Stimulated activated CD8-positive, alpha-beta memory T cell treated with anti-CD3 and anti-CD28 coated beads, Interleukin-4, amount 100 ng/mL, for 48 hours (primary cell): ENCODE results near the gene RNF222.

Experiments
- DNase-seq: peaks from one replicate; pipeline ENCODE4 v3.0.0-alpha.2; 2020

The RNF222 gene

GRCh38 chr17:8397636-8398035, at the start of gene RNF222:
Gene RNF222, minus strand, starts transcription at chr17:8397827. Its CDS starts 4,366 bp downstream, at chr17:8393461.
- DNase-seq, result no peak

- DNase-seq, result no peak
These were observed 47.9 kb upstream of the RNF222 start for GRCh38 chr17:8445536-8445935.

- DNase-seq, result no peak
These were observed 46.9 kb upstream of the RNF222 start for GRCh38 chr17:8444494-8444893.

- no peak for DNase-seq
These were observed 46.1 kb upstream of the RNF222 start for GRCh38 chr17:8443756-8444155.

GRCh38 chr17:8442310-8442709, 44.7 kb upstream of the RNF222 start:
- no peak for DNase-seq

GRCh38 chr17:8441690-8442089, 44.1 kb upstream of the RNF222 start:
- no peak for DNase-seq

- no peak for DNase-seq
These were observed 42.1 kb upstream of the RNF222 start for GRCh38 chr17:8439681-8440080.

- DNase-seq, result no peak
These were observed 40.8 kb upstream of the RNF222 start for GRCh38 chr17:8438441-8438840.

GRCh38 chr17:8436844-8437171, 39.2 kb upstream of the RNF222 start:
- no peak for DNase-seq

- peak; percentile 74 for DNase-seq
These were observed 38.7 kb upstream of the RNF222 start for GRCh38 chr17:8436169-8436843.

- DNase-seq, result peak; percentile 100
These were observed 37.9 kb upstream of the RNF222 start, which contains the start of gene NDEL1 for GRCh38 chr17:8435245-8436168. Gene NDEL1, plus strand, starts transcription at chr17:8435884. Its CDS starts 8,388 bp downstream, at chr17:8444272.

- DNase-seq, result no peak
These were observed 33.3 kb upstream of the RNF222 start for GRCh38 chr17:8430966-8431365.

- DNase-seq, result no peak
These were observed 29.2 kb upstream of the RNF222 start for GRCh38 chr17:8426802-8427201.

GRCh38 chr17:8426094-8426720, 28.6 kb upstream of the RNF222 start:
- DNase-seq, result no peak

GRCh38 chr17:8421571-8421970, 23.9 kb upstream of the RNF222 start:
- no peak for DNase-seq

- DNase-seq, result no peak
These were observed 22.7 kb upstream of the RNF222 start for GRCh38 chr17:8420041-8420934.

GRCh38 chr17:8419305-8419704, 21.7 kb upstream of the RNF222 start:
- DNase-seq, result no peak

GRCh38 chr17:8418471-8418870, 20.8 kb upstream of the RNF222 start:
- no peak for DNase-seq

- DNase-seq, result no peak
These were observed 20.2 kb upstream of the RNF222 start for GRCh38 chr17:8417806-8418205.

GRCh38 chr17:8413938-8414337, 16.3 kb upstream of the RNF222 start:
- DNase-seq, result no peak

- DNase-seq, result no peak
These were observed 15.7 kb upstream of the RNF222 start for GRCh38 chr17:8413328-8413727.

- DNase-seq, result no peak
These were observed 14.5 kb upstream of the RNF222 start for GRCh38 chr17:8412089-8412488.

GRCh38 chr17:8410883-8411238, 13.2 kb upstream of the RNF222 start:
- no peak for DNase-seq
